ENCODE measurements around the gene GRHL1. TPM values are rescaled to one million over a fixed set of nuclear protein-coding genes. Genes with fewer than 3 reads are reported as not detected.

Gene GRHL1
- total and polyA plus RNA-seq, 8 donors, result 2.4 to 7.3 (median 5.5) TPM

- DNase-seq (no peak), ATAC-seq (no peak)
- intact Hi-C loops (cut with DNase I), result no loop called here
Measured at GRCh38 chr2:9992427-9993187, 41.1 kb downstream of the GRHL1 start.

GRCh38 chr2:9993488-9994165, 42.1 kb downstream of the GRHL1 start:
- Histone ChIP-seq H3K9me3 (no peaks in the 10 kb centered on the region), H3K36me3 (no peaks in the 10 kb centered on the region), H3K27me3 (no peaks in the 10 kb centered on the region), H3K4me3 (no peak overlapping the region), H3K4me1 (peaks cover 0 to 19% of the 10 kb centered on the region in 2 donors), H3K27ac (peak overlapping the region in 1 of 2 donors; percentile 15)
- TF ChIP-seq CTCF (IDR thresholded peaks at IDR 0.05), result no peak
- intact Hi-C loops (cut with DNase I), result no loop called here
- DNase-seq (no peak), ATAC-seq (no peak)

More at GRCh38 chr2:9992427-9993187, 41.1 kb downstream of the GRHL1 start:
- no peak for TF ChIP-seq CTCF (IDR thresholded peaks at IDR 0.05)
- H3K27me3 ChIP-seq, result no peaks in the 10 kb centered on the region
- H3K4me1 ChIP-seq, result peaks cover 0 to 19% of the 10 kb centered on the region in 2 donors
- no peaks in the 10 kb centered on the region for H3K36me3 ChIP-seq
- no peaks in the 10 kb centered on the region for H3K9me3 ChIP-seq
- no peak overlapping the region for H3K4me3 ChIP-seq
- peak overlapping the region in 1 of 2 donors; percentile 15 for H3K27ac ChIP-seq

- Histone ChIP-seq H3K27me3 (no peaks in the 10 kb centered on the region), H3K4me1 (peaks cover 0 to 19% of the 10 kb centered on the region in 2 donors), H3K36me3 (no peaks in the 10 kb centered on the region), H3K4me3 (no peak overlapping the region), H3K9me3 (no peaks in the 10 kb centered on the region), H3K27ac (peak overlapping the region; percentile 35 to 36)
- no peak for TF ChIP-seq CTCF (IDR thresholded peaks at IDR 0.05)
- DNase-seq (no peak), ATAC-seq (no peak)
- intact Hi-C loops (cut with DNase I), result no loop called here
Measured at GRCh38 chr2:9994462-9994861, 43.0 kb downstream of the GRHL1 start.

GRCh38 chr2:9995059-9995458, 43.6 kb downstream of the GRHL1 start:
- ATAC-seq (no peak), DNase-seq (no peak)
- H3K9me3 ChIP-seq, result no peaks in the 10 kb centered on the region
- no peak overlapping the region for H3K4me3 ChIP-seq
- H3K4me1 ChIP-seq, result peaks cover 0 to 19% of the 10 kb centered on the region in 2 donors
- no peaks in the 10 kb centered on the region for H3K27me3 ChIP-seq
- TF ChIP-seq CTCF (IDR thresholded peaks at IDR 0.05), result no peak
- H3K27ac ChIP-seq, result peak overlapping the region; percentile 35 to 36
- intact Hi-C loops (cut with DNase I), result no loop called here
- no peaks in the 10 kb centered on the region for H3K36me3 ChIP-seq

GRCh38 chr2:9996321-9996720, 44.8 kb downstream of the GRHL1 start:
- Histone ChIP-seq H3K4me1 (peaks cover 0 to 12% of the 10 kb centered on the region in 2 donors), H3K4me3 (no peak overlapping the region), H3K36me3 (no peaks in the 10 kb centered on the region), H3K27me3 (no peaks in the 10 kb centered on the region), H3K27ac (no peak overlapping the region), H3K9me3 (no peaks in the 10 kb centered on the region)
- DNase-seq (no peak), ATAC-seq (no peak)
- intact Hi-C loops (cut with DNase I), result no loop called here
- TF ChIP-seq CTCF (IDR thresholded peaks at IDR 0.05), result no peak
